Panc1 (cell line): ENCODE results near the gene CDC42EP3. TPM values are rescaled to one million over a fixed set of nuclear protein-coding genes. Genes with fewer than 3 reads are reported as not detected.

ENCODE experiments used
- ATAC-seq: fragments of 200-7000 bp; cut with Tn5 transposase; 2 replicates; pipeline ENCODE4 v1.9.1; 2020; ENCODE audit warnings: mild to moderate bottlenecking, moderate library complexity
- BruUV-seq: library from RNA; stranded (reverse); fragments of 400-500 nt; replicated peaks from 2 replicates; lab custom pipeline; 2021; lab: Mats Ljungman, UMichigan
- CTCF ChIA-PET: fragments of 300-600 bp; sonication (Branson Sonifier 250); formaldehyde crosslinking; loops from one replicate; lab custom pipeline; 2022; ENCODE audit warnings: antibody characterized with exemption; lab: Charles Lee
- POLR2A ChIA-PET: fragments of 300-600 bp; sonication (Branson Sonifier 250); formaldehyde crosslinking; loops from one replicate; lab custom pipeline; 2022; ENCODE audit warnings: antibody characterized with exemption; lab: Charles Lee
- DNase-seq: peaks from one replicate; pipeline ENCODE4 v3.0.0-alpha.2; 2010; ENCODE audit warnings: low read depth, low spot score
- H3K27ac ChIP-seq: 2 replicates; pipeline ENCODE4 v1.5.1; 2011; ENCODE audit warnings: mild to moderate bottlenecking, low read length, inconsistent platforms
- H3K27me3 ChIP-seq: fragments of 200-500 bp; sonication (Bioruptor generic); 2 replicates; pipeline ENCODE4 v1.6.0; 2014; ENCODE audit warnings: low read length, inconsistent platforms; ENCODE audit not compliant: control insufficient read depth, insufficient read depth
- H3K36me3 ChIP-seq: fragments of 200-500 bp; sonication (Bioruptor generic); 2 replicates; pipeline ENCODE4 v1.5.1; 2014; ENCODE audit warnings: inconsistent platforms, mild to moderate bottlenecking, low read length, moderate library complexity; ENCODE audit not compliant: control insufficient read depth, insufficient read depth
- H3K4me1 ChIP-seq: 2 replicates; pipeline ENCODE4 v1.5.1; 2011; ENCODE audit warnings: inconsistent platforms, mild to moderate bottlenecking, low read length, moderate library complexity; ENCODE audit not compliant: control insufficient read depth, insufficient read depth
- H3K4me3 ChIP-seq, 2 experiments: 2 replicates each; pipeline ENCODE4 v1.5.1; 2011 to 2012; ENCODE audit warnings: low read depth in 2 of 2, low read length in 2 of 2, mild to moderate bottlenecking in 2 of 2, inconsistent platforms in 1 of 2, moderate library complexity in 1 of 2
- H3K9me3 ChIP-seq: fragments of 200-500 bp; sonication (Bioruptor generic); 2 replicates; pipeline ENCODE4 v1.5.1; 2014; ENCODE audit warnings: low read depth, mild to moderate bottlenecking, inconsistent platforms, low read length, moderate library complexity; ENCODE audit not compliant: control insufficient read depth, insufficient read depth
- POLR2AphosphoS5 ChIP-seq: IDR thresholded peaks from 2 replicates; pipeline ENCODE4 v1.6.1; 2012; ENCODE audit warnings: mild to moderate bottlenecking, low read depth, low read length, moderate library complexity
- SIN3A ChIP-seq: IDR thresholded peaks from 2 replicates; pipeline ENCODE4 v1.6.1; 2012; ENCODE audit warnings: low read depth, mild to moderate bottlenecking, low read length, moderate library complexity, borderline replicate concordance; ENCODE audit not compliant: insufficient read depth
- TCF7L2 ChIP-seq: IDR thresholded peaks from 2 replicates; pipeline ENCODE4 v1.6.1; 2011; ENCODE audit warnings: mild to moderate bottlenecking, low read depth, low read length, inconsistent platforms
- in situ Hi-C: cut with HindIII; loops from 2 replicates; pipeline ENCODE4 v1.10.0; 2016; ENCODE audit warnings: low sequenced_read_pairs, low pct_unique_long_range_greater_than_20kb
- intact Hi-C: fragments of 100-400 bp; cut with micrococcal nuclease; formaldehyde crosslinking; loops from one replicate; pipeline ENCODE4 v1.10.0; 2022; ENCODE audit not compliant: unreplicated experiment
- total RNA-seq: library from RNA; stranded (reverse); gene quantifications from one replicate; pipeline ENCODE4 v1.2.1, GENCODE V29; 2021; ENCODE audit not compliant: unreplicated experiment
- TF ChIP-seq, protein P1 (sequence below): fragments of 450-650 bp; IDR thresholded peaks from 2 replicates; pipeline ENCODE4 v1.5.1; 2017; ENCODE audit warnings: mild to moderate bottlenecking
- TF ChIP-seq, protein P2 (sequence below), 2 experiments: IDR thresholded peaks; 2 replicates each; pipeline ENCODE4 v1.6.1; 2011 to 2012; ENCODE audit warnings: low read depth in 2 of 2, control low read depth in 1 of 2, low read length in 1 of 2, mild to moderate bottlenecking in 1 of 2, moderate library complexity in 1 of 2; ENCODE audit not compliant: insufficient read depth in 1 of 2

Gene CDC42EP3
- total RNA-seq, 1 experiment from 2014 or later, result 6.1 TPM

DNA sequence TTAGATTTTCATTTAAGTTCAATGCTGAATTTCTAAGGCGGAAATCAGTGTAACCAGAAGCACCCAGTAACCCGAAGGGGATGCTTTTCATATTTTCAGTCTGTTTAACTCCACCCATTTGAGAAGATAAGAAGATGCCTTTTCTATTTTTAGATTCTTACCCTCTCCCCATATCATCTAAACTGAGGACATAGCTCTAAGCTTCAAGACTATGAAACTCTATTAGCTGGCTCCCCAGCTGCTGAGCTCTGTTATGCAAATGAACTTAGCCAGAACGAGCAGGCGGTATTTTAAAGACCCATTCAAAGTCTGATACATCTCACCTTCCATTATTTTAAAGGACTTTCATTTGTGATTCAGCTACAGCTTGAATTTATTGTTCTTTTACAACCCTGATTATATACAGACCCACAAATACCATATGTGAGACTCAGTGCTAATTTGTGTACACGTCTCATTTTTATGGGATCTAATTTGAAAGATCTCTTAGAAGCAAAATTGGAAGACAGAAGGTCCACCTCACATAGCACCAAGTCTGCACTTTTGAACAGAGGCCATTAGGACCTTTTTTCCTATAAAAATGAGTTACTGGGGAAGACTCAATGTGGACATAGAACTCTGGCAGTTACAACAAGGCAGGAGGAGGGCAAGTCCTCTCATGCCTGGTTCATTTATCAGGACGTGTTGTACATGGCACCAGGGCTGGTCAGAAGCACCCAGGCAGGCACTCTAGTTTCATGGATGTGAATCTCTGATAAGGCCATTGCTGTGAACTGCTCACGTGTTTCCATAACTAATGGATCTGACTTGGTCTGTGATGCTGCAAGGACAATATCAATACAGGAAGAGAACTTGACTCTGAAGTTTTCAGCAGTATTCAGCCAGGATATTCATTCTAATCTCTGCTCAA lies 16.3 kb downstream of the CDC42EP3 start:
- intact Hi-C loops (no loop called here), in situ Hi-C loops (no loop called here)
- H3K4me3 ChIP-seq, result no peak overlapping the region
- H3K27me3 ChIP-seq, result no peaks in the 10 kb centered on the region
- H3K9me3 ChIP-seq, result no peaks in the 10 kb centered on the region
- H3K36me3 ChIP-seq, result no peaks in the 10 kb centered on the region
- BruUV-seq, result no TSS peak
- ATAC-seq (no peak), DNase-seq (no peak)
- POLR2A ChIA-PET, result no interaction called here
- H3K27ac ChIP-seq, result no peak overlapping the region
- CTCF ChIA-PET, result no interaction called here
- TF ChIP-seq, protein P1, sequence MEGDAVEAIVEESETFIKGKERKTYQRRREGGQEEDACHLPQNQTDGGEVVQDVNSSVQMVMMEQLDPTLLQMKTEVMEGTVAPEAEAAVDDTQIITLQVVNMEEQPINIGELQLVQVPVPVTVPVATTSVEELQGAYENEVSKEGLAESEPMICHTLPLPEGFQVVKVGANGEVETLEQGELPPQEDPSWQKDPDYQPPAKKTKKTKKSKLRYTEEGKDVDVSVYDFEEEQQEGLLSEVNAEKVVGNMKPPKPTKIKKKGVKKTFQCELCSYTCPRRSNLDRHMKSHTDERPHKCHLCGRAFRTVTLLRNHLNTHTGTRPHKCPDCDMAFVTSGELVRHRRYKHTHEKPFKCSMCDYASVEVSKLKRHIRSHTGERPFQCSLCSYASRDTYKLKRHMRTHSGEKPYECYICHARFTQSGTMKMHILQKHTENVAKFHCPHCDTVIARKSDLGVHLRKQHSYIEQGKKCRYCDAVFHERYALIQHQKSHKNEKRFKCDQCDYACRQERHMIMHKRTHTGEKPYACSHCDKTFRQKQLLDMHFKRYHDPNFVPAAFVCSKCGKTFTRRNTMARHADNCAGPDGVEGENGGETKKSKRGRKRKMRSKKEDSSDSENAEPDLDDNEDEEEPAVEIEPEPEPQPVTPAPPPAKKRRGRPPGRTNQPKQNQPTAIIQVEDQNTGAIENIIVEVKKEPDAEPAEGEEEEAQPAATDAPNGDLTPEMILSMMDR, result no peak
- TF ChIP-seq SIN3A, result no peak
- TF ChIP-seq, protein P2, sequence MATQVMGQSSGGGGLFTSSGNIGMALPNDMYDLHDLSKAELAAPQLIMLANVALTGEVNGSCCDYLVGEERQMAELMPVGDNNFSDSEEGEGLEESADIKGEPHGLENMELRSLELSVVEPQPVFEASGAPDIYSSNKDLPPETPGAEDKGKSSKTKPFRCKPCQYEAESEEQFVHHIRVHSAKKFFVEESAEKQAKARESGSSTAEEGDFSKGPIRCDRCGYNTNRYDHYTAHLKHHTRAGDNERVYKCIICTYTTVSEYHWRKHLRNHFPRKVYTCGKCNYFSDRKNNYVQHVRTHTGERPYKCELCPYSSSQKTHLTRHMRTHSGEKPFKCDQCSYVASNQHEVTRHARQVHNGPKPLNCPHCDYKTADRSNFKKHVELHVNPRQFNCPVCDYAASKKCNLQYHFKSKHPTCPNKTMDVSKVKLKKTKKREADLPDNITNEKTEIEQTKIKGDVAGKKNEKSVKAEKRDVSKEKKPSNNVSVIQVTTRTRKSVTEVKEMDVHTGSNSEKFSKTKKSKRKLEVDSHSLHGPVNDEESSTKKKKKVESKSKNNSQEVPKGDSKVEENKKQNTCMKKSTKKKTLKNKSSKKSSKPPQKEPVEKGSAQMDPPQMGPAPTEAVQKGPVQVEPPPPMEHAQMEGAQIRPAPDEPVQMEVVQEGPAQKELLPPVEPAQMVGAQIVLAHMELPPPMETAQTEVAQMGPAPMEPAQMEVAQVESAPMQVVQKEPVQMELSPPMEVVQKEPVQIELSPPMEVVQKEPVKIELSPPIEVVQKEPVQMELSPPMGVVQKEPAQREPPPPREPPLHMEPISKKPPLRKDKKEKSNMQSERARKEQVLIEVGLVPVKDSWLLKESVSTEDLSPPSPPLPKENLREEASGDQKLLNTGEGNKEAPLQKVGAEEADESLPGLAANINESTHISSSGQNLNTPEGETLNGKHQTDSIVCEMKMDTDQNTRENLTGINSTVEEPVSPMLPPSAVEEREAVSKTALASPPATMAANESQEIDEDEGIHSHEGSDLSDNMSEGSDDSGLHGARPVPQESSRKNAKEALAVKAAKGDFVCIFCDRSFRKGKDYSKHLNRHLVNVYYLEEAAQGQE (IDR thresholded peaks at IDR 0.05; ENCODE audit: insufficient read depth in 1 of 2, low read depth in 2 of 2, low read length in 1 of 2), result no peak
- TF ChIP-seq POLR2AphosphoS5, result no peak
- no peak for TF ChIP-seq TCF7L2
- H3K4me1 ChIP-seq, result no peaks in the 10 kb centered on the region

DNA sequence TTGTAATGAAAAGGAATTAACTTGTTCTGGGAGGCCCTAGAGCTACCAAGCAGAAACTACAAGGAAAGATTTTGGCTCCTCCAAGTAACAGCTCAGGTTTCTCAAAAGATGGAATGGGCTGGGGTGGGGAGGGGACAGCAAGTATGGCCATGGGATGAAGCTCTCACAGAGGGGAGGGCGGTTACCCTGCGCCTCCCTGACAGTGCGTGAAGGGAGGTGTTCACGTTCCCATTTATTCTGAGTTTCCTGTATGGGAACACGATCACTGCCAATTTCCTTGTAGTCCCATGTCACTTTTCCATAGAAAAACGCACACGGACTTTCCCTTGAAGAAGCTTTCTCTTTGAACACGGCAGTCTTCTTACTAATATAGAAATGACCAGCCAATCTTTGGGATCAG lies 17.0 kb downstream of the CDC42EP3 start:
- H3K4me1 ChIP-seq, result no peaks in the 10 kb centered on the region
- no peaks in the 10 kb centered on the region for H3K27me3 ChIP-seq
- ChIA-PET CTCF (no interaction called here), POLR2A (interaction anchor here (0.6 kb wide), 1 partner anchor 142 kb away, joined by 7 read pairs; no protein-coding TSS in a partner anchor)
- intact Hi-C loops (no loop called here), in situ Hi-C loops (no loop called here)
- TF ChIP-seq, protein P2 (IDR thresholded peaks at IDR 0.05; ENCODE audit: insufficient read depth in 1 of 2, low read depth in 2 of 2, low read length in 1 of 2), result no peak
- TF ChIP-seq SIN3A (no peak), POLR2AphosphoS5 (no peak), TCF7L2 (no peak)
- TF ChIP-seq, protein P1, result no peak
- H3K9me3 ChIP-seq, result no peaks in the 10 kb centered on the region
- H3K4me3 ChIP-seq, result no peak overlapping the region
- no peaks in the 10 kb centered on the region for H3K36me3 ChIP-seq
- no peak for DNase-seq
- no peak for ATAC-seq
- H3K27ac ChIP-seq, result no peak overlapping the region
- no TSS peak for BruUV-seq
